GM13977 (cell line): ENCODE measurements around the gene CUX1.

ENCODE experiments used
- DNase-seq: peaks from one replicate; pipeline ENCODE4 v3.0.0; 2012; ENCODE audit warnings: low spot score
- in situ Hi-C: fragments of 300-500 bp; cut with MboI; formaldehyde crosslinking; loops from one replicate; pipeline ENCODE4 v1.12.0; 2022; ENCODE audit warnings: low sequenced_read_pairs, low pct_unique_long_range_greater_than_20kb, mixed read lengths, inconsistent platforms; ENCODE audit not compliant: unreplicated experiment
- TF ChIP-seq, protein P1 (sequence below): IDR thresholded peaks from 2 replicates; pipeline ENCODE4 v1.5.1; 2012; ENCODE audit warnings: mild to moderate bottlenecking, control low read depth; ENCODE audit not compliant: insufficient read depth; ENCODE audit errors: extremely low read depth, missing control alignments

The CUX1 gene

DNA sequence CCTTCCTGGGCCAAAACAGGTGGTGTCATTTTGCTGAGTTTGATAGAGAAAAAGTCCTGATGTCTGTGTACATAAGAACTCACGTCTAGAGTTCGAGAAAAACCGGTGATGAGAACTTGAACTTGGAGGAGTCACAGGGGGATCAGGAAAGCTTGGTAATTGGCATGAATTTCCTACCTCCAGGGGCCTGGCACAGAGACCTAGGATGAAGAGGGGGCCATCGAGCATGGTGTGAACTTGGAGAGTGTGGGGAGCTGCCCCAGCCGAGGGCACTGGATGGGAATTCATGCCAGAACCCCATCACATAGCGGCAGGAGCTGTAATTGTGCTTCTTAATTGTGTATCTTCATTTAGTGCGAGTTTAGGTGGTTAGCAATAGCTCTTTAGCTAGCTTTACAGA, 82.2 kb downstream of the CUX1 start:
- DNase-seq = no peak
- TF ChIP-seq, protein P1, sequence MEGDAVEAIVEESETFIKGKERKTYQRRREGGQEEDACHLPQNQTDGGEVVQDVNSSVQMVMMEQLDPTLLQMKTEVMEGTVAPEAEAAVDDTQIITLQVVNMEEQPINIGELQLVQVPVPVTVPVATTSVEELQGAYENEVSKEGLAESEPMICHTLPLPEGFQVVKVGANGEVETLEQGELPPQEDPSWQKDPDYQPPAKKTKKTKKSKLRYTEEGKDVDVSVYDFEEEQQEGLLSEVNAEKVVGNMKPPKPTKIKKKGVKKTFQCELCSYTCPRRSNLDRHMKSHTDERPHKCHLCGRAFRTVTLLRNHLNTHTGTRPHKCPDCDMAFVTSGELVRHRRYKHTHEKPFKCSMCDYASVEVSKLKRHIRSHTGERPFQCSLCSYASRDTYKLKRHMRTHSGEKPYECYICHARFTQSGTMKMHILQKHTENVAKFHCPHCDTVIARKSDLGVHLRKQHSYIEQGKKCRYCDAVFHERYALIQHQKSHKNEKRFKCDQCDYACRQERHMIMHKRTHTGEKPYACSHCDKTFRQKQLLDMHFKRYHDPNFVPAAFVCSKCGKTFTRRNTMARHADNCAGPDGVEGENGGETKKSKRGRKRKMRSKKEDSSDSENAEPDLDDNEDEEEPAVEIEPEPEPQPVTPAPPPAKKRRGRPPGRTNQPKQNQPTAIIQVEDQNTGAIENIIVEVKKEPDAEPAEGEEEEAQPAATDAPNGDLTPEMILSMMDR = no peak
- in situ Hi-C loops = no loop called here

DNA sequence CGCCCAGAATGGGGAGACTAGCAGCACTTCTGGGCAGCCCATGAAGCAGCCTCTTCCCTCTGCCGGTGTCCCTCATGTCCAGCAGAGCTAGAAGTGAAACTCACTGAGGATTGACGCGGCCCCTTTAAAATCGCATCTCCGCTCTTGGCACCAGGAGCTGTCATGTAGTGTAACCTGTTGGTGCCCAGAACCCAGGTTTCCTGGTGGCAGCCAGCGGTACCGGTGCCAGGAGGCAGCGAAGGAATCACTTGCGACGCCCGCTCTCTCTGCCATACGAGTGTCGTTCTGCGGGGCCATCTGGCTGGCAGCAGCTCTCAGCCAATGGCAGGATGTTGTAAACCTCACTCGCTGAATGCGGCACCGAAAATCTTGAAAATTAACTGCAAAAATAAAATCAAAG, 82.7 kb downstream of the CUX1 start:
- TF ChIP-seq, protein P1 = no peak
- in situ Hi-C loops = no loop called here
- no peak for DNase-seq

DNA sequence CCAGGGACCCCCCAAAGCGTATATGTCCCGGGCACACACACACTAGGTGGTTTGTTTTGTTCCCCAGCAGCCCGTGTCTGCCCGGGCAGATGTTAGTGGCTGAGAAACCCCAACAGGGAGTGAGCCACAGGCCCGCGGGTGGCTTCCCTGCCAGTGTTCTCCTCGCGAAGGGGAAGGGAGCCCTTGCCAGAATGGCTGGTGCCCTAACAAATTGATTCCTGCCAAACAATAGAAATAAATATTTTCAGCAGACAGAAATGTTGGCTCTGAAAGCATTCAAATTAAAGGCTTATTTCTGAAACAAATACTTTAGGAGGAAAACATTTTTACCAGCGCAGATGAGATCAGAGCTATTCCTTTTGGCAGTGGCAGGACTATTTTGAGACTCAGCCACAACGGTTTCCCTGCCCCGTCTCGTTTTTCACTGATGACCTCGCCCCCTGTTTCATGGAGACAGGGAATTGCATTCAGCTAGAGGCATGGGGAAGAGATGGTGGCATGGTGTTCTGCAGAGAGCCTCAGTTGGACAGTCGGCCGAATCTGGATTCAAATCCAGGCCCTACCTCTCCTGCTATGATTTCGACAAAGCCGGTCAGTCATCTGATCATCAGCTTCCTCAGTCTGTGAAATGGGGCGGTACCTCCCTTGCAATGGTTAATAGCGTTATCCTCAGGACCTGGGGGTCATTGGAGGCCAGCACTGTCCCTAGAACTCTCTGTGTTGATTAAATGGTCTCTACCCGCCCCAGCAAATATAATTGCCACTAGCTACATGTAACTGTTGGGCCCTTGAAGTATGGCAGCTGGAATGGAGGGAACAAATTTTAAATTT, 84.5 kb downstream of the CUX1 start:
- TF ChIP-seq, protein P1 = no peak

DNA sequence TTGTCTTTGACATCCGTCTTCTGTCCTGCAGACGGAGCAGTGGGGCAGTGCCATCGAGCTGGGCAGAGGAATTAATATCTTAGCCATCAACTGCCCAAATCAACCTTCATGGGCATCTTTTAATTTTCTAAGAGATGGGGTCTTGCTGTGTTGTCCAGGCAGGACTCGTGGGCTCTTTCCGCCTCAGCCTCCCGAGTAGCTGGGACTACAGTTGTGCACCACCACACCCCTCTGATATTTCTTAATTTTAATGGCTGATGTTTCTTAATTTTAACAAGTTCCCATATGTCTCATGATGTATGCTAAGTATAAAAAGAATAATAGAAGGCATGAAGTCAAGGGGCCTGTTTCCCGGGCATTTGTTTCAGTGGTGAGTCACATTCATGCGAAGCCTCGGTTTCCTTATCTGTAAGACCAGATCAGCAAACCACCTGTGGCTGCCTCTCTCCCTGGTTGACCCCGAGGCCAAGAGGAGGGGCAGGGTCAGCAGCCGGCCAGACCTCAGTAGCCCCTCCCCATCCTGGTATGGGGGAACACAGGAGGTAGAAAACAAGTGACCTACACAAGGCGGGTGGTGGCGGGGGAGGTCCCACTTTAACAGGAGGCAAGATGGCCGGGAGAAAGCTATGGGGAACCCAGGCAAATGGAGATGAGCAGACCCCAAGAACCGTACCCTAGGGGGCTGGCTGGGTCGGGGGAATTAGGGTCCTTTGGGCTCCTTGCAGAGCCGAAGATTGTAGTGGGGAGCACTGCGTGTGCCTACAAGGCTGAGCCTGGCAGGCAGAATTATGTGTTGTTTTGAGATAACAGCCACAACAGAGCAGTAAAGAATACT, 85.5 kb downstream of the CUX1 start:
- in situ Hi-C loops = no loop called here
- TF ChIP-seq, protein P1 = no peak
- no peak for DNase-seq

More for the DNA sequence above, 84.5 kb downstream of the CUX1 start:
- no peak for DNase-seq
- in situ Hi-C loops = no loop called here

DNA sequence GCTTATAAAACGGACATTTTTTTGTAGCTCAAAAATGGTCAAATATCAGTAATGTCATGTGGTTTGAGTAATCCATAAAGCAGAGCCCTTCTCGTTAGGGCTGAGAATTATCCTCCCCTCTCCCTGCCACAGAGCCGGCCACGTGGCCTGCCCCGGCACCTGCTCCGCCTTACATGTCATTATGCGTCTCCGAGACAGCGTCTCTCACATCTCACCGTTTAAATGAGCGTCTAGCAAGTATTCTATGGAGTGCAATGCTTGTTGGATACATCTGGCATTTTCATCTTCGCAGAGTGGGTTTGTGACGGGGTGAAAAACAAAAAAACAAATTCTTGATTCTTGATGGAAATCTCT, 86.1 kb downstream of the CUX1 start:
- in situ Hi-C loops = no loop called here
- no peak for DNase-seq
- TF ChIP-seq, protein P1 = no peak

DNA sequence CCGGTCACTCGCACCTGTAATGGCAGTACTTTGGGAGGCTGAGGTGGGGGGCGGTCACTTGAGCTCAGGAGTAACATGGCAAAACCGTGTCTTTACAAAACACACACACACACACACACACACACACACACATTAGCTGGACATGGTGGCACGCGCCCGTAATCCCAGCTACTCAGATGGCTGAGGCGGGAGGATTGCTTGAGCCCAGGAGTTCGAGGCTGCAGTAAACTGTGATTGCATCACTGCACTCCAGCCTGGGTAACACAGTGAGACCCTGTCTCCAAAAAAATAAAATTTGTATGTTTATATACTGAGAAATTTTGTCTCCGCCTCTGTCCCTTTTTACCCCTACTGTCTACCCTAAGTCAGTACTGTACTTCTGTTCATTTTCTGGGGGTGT, 86.6 kb downstream of the CUX1 start:
- TF ChIP-seq, protein P1 = no peak
- DNase-seq = no peak
- in situ Hi-C loops = no loop called here
